OCI-LY7 (cell line): ENCODE results near the gene LFNG. TPM values are rescaled to one million over a fixed set of nuclear protein-coding genes. Genes with fewer than 3 reads are reported as not detected.

Experiments
- BruUV-seq: library from RNA; stranded (reverse); fragments of 400-500 nt; replicated peaks from 2 replicates; lab custom pipeline; 2021; lab: Mats Ljungman, UMichigan
- CTCF ChIA-PET: fragments of 300-600 bp; sonication (Branson Sonifier 250); formaldehyde crosslinking; loops from one replicate; lab custom pipeline; 2022; ENCODE audit warnings: antibody characterized with exemption; ENCODE audit not compliant: unreplicated experiment; lab: Charles Lee
- POLR2A ChIA-PET: fragments of 300-600 bp; sonication (Branson Sonifier 250); formaldehyde crosslinking; loops from one replicate; lab custom pipeline; 2022; ENCODE audit warnings: antibody characterized with exemption; lab: Charles Lee
- DNase-seq: peaks from one replicate; pipeline ENCODE4 v3.0.0-alpha.2; 2015; ENCODE audit warnings: low spot score
- H2AFZ ChIP-seq: fragments of 200-600 bp; sonication (generic), shearing (Covaris generic); 2 replicates; pipeline ENCODE4 v1.6.1; 2014; ENCODE audit warnings: mild to moderate bottlenecking, antibody characterized with exemption, low read length, moderate library complexity
- H3K27ac ChIP-seq: fragments of 200-600 bp; sonication (generic); 2 replicates; pipeline ENCODE4 v1.5.1; 2014; ENCODE audit warnings: mixed run types, low read depth, mild to moderate bottlenecking, moderate library complexity, low read length, inconsistent platforms; ENCODE audit not compliant: poor library complexity, severe bottlenecking
- H3K36me3 ChIP-seq: fragments of 200-600 bp; sonication (generic); 2 replicates; pipeline ENCODE4 v1.6.1; 2014; ENCODE audit warnings: mild to moderate bottlenecking, antibody characterized with exemption, low read length, moderate library complexity, mixed read lengths; ENCODE audit not compliant: insufficient read depth
- H3K4me1 ChIP-seq: fragments of 200-600 bp; sonication (generic); 2 replicates; pipeline ENCODE4 v1.5.1; 2014; ENCODE audit warnings: mild to moderate bottlenecking, low read length; ENCODE audit not compliant: insufficient read depth, poor library complexity, severe bottlenecking
- H3K4me2 ChIP-seq: fragments of 200-600 bp; sonication (generic); 2 replicates; pipeline ENCODE4 v1.6.1; 2014; ENCODE audit warnings: mild to moderate bottlenecking, low read length
- H3K4me3 ChIP-seq: fragments of 200-600 bp; sonication (generic); 2 replicates; pipeline ENCODE4 v1.5.1; 2014; ENCODE audit warnings: mild to moderate bottlenecking, low read depth, low read length; ENCODE audit not compliant: poor library complexity, severe bottlenecking
- H3K79me2 ChIP-seq: fragments of 200-600 bp; sonication (generic); 2 replicates; pipeline ENCODE4 v1.6.1; 2016; ENCODE audit warnings: low read depth, mild to moderate bottlenecking, low read length, moderate library complexity, mixed read lengths; ENCODE audit not compliant: insufficient read depth
- H3K9me2 ChIP-seq: fragments of 200-600 bp; sonication (generic); 2 replicates; pipeline ENCODE4 v1.6.1; 2016; ENCODE audit warnings: mild to moderate bottlenecking, low read length, mixed read lengths; ENCODE audit not compliant: insufficient read depth
- H3K9me3 ChIP-seq: fragments of 200-600 bp; sonication (generic); 2 replicates; pipeline ENCODE4 v1.6.1; 2014; ENCODE audit warnings: mild to moderate bottlenecking, mixed run types, low read length, mixed read lengths
- H4K20me1 ChIP-seq: fragments of 200-600 bp; sonication (generic); 2 replicates; pipeline ENCODE4 v1.6.1; 2014; ENCODE audit warnings: mild to moderate bottlenecking, antibody characterized with exemption, low read length, moderate library complexity, mixed read lengths; ENCODE audit not compliant: insufficient read depth
- CTCF ChIP-seq: fragments of 200-600 bp; sonication (generic); conservative IDR thresholded peaks from 2 replicates; pipeline ENCODE4 v1.5.1; 2014; ENCODE audit warnings: mild to moderate bottlenecking, antibody characterized with exemption, low read length, moderate library complexity, mixed read lengths
- EZH2phosphoT487 ChIP-seq: fragments of 200-600 bp; sonication (generic); IDR thresholded peaks from 2 replicates; pipeline ENCODE4 v1.6.1; 2018; ENCODE audit warnings: low read depth, borderline replicate concordance, mild to moderate bottlenecking, mixed run types, antibody characterized with exemption, low read length, moderate library complexity, mixed read lengths
- intact Hi-C: fragments of 100-400 bp; cut with micrococcal nuclease; formaldehyde crosslinking; loops from one replicate; pipeline ENCODE4 v1.10.0; 2022; ENCODE audit not compliant: unreplicated experiment
- total RNA-seq, 2 experiments: library from RNA; depleted of rRNA in 1 of 2; stranded (reverse); fragments of >200 nt in 1 of 2; shearing (Covaris generic) in 1 of 2; gene quantifications; 2 replicates each; pipeline ENCODE4 v1.2.3, GENCODE V29; 2014 to 2022

LFNG gene
- total RNA-seq, 2 experiments from 2014 or later = 1.2 to 2.1 TPM

GRCh38 chr7:2541291-2542010, 21.9 kb downstream of the LFNG start:
- Histone ChIP-seq H4K20me1 (no peaks in the 10 kb centered on the region), H3K4me1 (no peaks in the 10 kb centered on the region), H3K4me2 (no peak overlapping the region), H2AFZ (no peak overlapping the region), H3K36me3 (peaks cover 62% of the 10 kb centered on the region), H3K79me2 (no peaks in the 10 kb centered on the region), H3K9me2 (no peaks in the 10 kb centered on the region), H3K4me3 (no peak overlapping the region), H3K9me3 (no peaks in the 10 kb centered on the region), H3K27ac (no peak overlapping the region)
- CTCF ChIA-PET = no interaction called here
- TF ChIP-seq EZH2phosphoT487 (no peak), CTCF (no peak)
- no TSS peak for BruUV-seq
- DNase-seq = no peak
- intact Hi-C loops = no loop called here
- POLR2A ChIA-PET = no interaction called here

GRCh38 chr7:2542011-2542915, 22.7 kb downstream of the LFNG start:
- Histone ChIP-seq H4K20me1 (no peaks in the 10 kb centered on the region), H3K4me3 (no peak overlapping the region), H3K36me3 (peaks cover 68% of the 10 kb centered on the region), H3K9me3 (no peaks in the 10 kb centered on the region), H3K79me2 (no peaks in the 10 kb centered on the region), H3K9me2 (no peaks in the 10 kb centered on the region), H2AFZ (no peak overlapping the region), H3K4me2 (no peak overlapping the region), H3K4me1 (no peaks in the 10 kb centered on the region), H3K27ac (no peak overlapping the region)
- CTCF ChIA-PET = no interaction called here
- no peak for DNase-seq
- no TSS peak for BruUV-seq
- POLR2A ChIA-PET = no interaction called here
- intact Hi-C loops = no loop called here
- TF ChIP-seq EZH2phosphoT487 (no peak), CTCF (no peak)
